DOHH2 (cell line): ENCODE measurements around the gene LIPM.

Experiments used
- H3F3A ChIP-seq: fragments of 200-600 bp; sonication (generic), shearing (Covaris generic); 2 replicates; pipeline ENCODE4 v1.6.0; 2016; ENCODE audit warnings: antibody characterized with exemption, mild to moderate bottlenecking; ENCODE audit not compliant: control insufficient read depth, insufficient read depth
- H3K27ac ChIP-seq: fragments of 200-600 bp; sonication (generic); 2 replicates; pipeline ENCODE4 v1.5.1; 2014; ENCODE audit warnings: low read depth, mild to moderate bottlenecking, low read length, moderate library complexity
- H3K27me3 ChIP-seq: fragments of 200-600 bp; sonication (generic); 2 replicates; pipeline ENCODE4 v1.6.1; 2014; ENCODE audit warnings: mild to moderate bottlenecking, low read length, mixed read lengths; ENCODE audit not compliant: control insufficient read depth
- H3K36me3 ChIP-seq: fragments of 200-600 bp; sonication (generic); 2 replicates; pipeline ENCODE4 v1.6.1; 2014; ENCODE audit warnings: mild to moderate bottlenecking, low read length, moderate library complexity, mixed read lengths; ENCODE audit not compliant: control insufficient read depth
- H3K4me1 ChIP-seq: fragments of 200-600 bp; sonication (generic); 2 replicates; pipeline ENCODE4 v1.6.1; 2014; ENCODE audit warnings: mild to moderate bottlenecking, low read length, mixed read lengths; ENCODE audit not compliant: control insufficient read depth
- H3K4me2 ChIP-seq: fragments of 200-600 bp; sonication (generic); 2 replicates; pipeline ENCODE4 v1.6.0; 2014; ENCODE audit warnings: mild to moderate bottlenecking, low read length, moderate library complexity
- H3K4me3 ChIP-seq: fragments of 200-600 bp; sonication (generic); 2 replicates; pipeline ENCODE4 v1.5.1; 2014; ENCODE audit warnings: mild to moderate bottlenecking, low read length, mixed read lengths
- H3K79me2 ChIP-seq: fragments of 200-600 bp; sonication (generic); 2 replicates; pipeline ENCODE4 v1.6.1; 2014; ENCODE audit warnings: mild to moderate bottlenecking, low read length, mixed read lengths; ENCODE audit not compliant: control insufficient read depth
- H3K9me2 ChIP-seq: fragments of 200-600 bp; sonication (generic); replicated peaks from 2 replicates; pipeline ENCODE4 v1.6.1; 2014; ENCODE audit warnings: mild to moderate bottlenecking, low read length, mixed read lengths; ENCODE audit not compliant: control insufficient read depth
- H3K9me3 ChIP-seq: fragments of 200-600 bp; sonication (generic); 2 replicates; pipeline ENCODE4 v1.6.1; 2014; ENCODE audit warnings: antibody characterized with exemption, low read length, mixed read lengths; ENCODE audit not compliant: control insufficient read depth, insufficient read depth
- H4K20me1 ChIP-seq: fragments of 200-600 bp; sonication (generic); 2 replicates; pipeline ENCODE4 v1.6.0; 2014; ENCODE audit warnings: low read depth, mild to moderate bottlenecking, antibody characterized with exemption, low read length, moderate library complexity; ENCODE audit not compliant: control insufficient read depth, insufficient read depth
- EZH2phosphoT487 ChIP-seq: fragments of 200-600 bp; sonication (generic); IDR thresholded peaks from 2 replicates; pipeline ENCODE4 v1.6.1; 2017; ENCODE audit warnings: borderline replicate concordance, mild to moderate bottlenecking, antibody characterized with exemption, low read length, moderate library complexity, mixed read lengths
- TF ChIP-seq, protein P1 (sequence below): fragments of 200-600 bp; sonication (generic); IDR thresholded peaks from one replicate; pipeline ENCODE4 v1.5.1; 2014; ENCODE audit warnings: antibody characterized with exemption, mild to moderate bottlenecking, low read depth, low read length; ENCODE audit not compliant: poor library complexity, severe bottlenecking

Gene LIPM

DNA sequence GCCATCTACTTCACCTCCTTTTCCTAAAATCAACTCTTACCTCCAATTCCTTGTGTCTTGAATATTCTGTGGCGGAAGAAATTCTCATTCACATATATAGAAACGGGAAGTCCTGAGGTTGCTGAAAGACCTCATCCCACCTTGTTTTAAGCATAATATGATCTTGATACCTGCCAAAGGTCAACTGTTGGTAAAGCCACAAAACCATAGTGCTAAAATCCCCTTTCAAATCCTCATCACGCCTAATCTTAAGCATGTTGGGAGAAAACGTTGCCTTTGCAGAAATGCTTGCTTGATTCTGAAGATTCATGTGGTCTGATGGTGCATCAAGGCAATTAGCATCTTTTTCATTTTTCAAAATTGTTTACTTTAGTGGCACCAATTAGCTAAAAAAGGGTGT is 40.6 kb downstream of the LIPM start:
- no peak overlapping the region for H3K27ac ChIP-seq
- peaks cover 6% of the 10 kb centered on the region; the same call in 1 of the 2 replicates for H3K27me3 ChIP-seq
- no peaks in the 10 kb centered on the region for H3F3A ChIP-seq
- no peak overlapping the region for H3K4me2 ChIP-seq
- no peak for TF ChIP-seq EZH2phosphoT487
- TF ChIP-seq, protein P1, sequence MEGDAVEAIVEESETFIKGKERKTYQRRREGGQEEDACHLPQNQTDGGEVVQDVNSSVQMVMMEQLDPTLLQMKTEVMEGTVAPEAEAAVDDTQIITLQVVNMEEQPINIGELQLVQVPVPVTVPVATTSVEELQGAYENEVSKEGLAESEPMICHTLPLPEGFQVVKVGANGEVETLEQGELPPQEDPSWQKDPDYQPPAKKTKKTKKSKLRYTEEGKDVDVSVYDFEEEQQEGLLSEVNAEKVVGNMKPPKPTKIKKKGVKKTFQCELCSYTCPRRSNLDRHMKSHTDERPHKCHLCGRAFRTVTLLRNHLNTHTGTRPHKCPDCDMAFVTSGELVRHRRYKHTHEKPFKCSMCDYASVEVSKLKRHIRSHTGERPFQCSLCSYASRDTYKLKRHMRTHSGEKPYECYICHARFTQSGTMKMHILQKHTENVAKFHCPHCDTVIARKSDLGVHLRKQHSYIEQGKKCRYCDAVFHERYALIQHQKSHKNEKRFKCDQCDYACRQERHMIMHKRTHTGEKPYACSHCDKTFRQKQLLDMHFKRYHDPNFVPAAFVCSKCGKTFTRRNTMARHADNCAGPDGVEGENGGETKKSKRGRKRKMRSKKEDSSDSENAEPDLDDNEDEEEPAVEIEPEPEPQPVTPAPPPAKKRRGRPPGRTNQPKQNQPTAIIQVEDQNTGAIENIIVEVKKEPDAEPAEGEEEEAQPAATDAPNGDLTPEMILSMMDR: no peak
- no peaks in the 10 kb centered on the region for H3K79me2 ChIP-seq
- H3K9me2 ChIP-seq: no peaks in the 10 kb centered on the region
- H3K4me3 ChIP-seq: no peak overlapping the region
- no peaks in the 10 kb centered on the region for H4K20me1 ChIP-seq
- no peaks in the 10 kb centered on the region for H3K9me3 ChIP-seq
- H3K36me3 ChIP-seq: no peaks in the 10 kb centered on the region
- no peaks in the 10 kb centered on the region for H3K4me1 ChIP-seq

DNA sequence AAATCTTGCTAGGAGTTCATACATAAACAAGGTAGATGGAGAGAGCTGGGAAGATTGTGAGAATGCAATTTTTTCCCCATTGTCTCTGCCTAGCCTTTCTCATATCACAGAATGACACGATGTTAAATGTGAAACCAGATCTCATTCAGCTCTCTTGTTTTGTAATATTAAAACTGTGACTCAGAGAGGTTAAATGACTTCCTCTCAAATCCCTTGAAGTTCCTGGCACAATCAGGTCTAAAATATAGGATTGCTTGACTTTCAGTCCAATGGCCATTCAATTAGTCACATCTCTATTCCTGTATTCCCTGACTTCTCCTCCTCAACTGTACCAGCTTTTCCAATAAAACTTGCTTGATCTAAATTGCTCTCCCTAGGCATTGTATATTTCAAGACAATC is 46.0 kb downstream of the LIPM start:
- no peaks in the 10 kb centered on the region for H3K9me3 ChIP-seq
- no peak overlapping the region for H3K4me3 ChIP-seq
- H3K27me3 ChIP-seq: 0 out of 2 replicates have a peak, but pooled peaks cover 4% of the 10 kb centered on the region
- no peaks in the 10 kb centered on the region for H3K4me1 ChIP-seq
- H3K27ac ChIP-seq: no peak overlapping the region
- H3K36me3 ChIP-seq: no peaks in the 10 kb centered on the region
- H4K20me1 ChIP-seq: no peaks in the 10 kb centered on the region
- H3K9me2 ChIP-seq: no peaks in the 10 kb centered on the region
- H3K79me2 ChIP-seq: no peaks in the 10 kb centered on the region
- no peak for TF ChIP-seq EZH2phosphoT487
- TF ChIP-seq, protein P1: no peak
- H3F3A ChIP-seq: no peaks in the 10 kb centered on the region
- H3K4me2 ChIP-seq: no peak overlapping the region

DNA sequence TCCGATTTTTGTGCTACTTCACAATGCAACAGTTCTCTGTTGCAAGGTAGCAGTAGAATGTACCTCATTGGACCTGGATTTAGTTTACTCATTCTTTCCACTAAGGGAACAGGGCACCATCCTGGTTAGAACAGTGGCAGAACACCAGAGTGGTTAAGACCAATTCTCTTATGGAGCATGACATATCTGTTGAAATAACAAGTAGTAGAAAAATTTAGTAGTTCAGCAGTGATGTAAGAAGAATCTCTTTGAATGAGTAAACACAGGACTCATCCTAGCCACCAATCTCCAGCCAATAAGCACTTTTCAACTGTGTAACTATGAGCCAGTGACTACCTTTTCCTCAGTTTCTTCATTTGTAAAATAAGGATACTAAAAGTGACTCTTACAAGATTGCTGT is 46.7 kb downstream of the LIPM start:
- Histone ChIP-seq H3K9me3 (no peaks in the 10 kb centered on the region), H3F3A (no peaks in the 10 kb centered on the region), H3K9me2 (no peaks in the 10 kb centered on the region), H3K4me2 (no peak overlapping the region), H4K20me1 (no peaks in the 10 kb centered on the region), H3K27ac (no peak overlapping the region), H3K79me2 (no peaks in the 10 kb centered on the region), H3K36me3 (no peaks in the 10 kb centered on the region), H3K4me1 (no peaks in the 10 kb centered on the region), H3K4me3 (no peak overlapping the region), H3K27me3 (0 out of 2 replicates have a peak, but pooled peaks cover under 1% of the 10 kb centered on the region)
- TF ChIP-seq, protein P1: no peak
- TF ChIP-seq EZH2phosphoT487: no peak

DNA sequence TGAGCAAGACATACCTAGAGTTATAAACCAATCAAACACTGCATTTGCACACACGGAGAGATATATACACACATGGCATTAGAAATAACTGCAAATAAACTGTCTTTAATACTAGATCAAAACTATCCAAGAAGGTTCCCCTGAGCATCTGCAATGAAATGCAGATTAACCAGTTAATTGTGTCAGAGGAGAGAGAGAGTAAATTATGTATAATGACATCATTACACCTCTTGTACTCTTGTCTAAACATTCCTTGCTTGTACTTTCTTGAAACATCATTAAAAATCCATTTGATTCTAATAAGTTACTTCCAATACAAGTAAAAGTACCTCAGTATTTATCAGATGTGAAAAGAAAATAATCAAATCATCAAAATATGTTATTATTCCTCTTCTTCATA is 48.2 kb downstream of the LIPM start:
- no peaks in the 10 kb centered on the region for H4K20me1 ChIP-seq
- no peak for TF ChIP-seq EZH2phosphoT487
- TF ChIP-seq, protein P1: no peak
- no peaks in the 10 kb centered on the region for H3K36me3 ChIP-seq
- no peaks in the 10 kb centered on the region for H3K4me1 ChIP-seq
- H3K9me2 ChIP-seq: no peaks in the 10 kb centered on the region
- no peaks in the 10 kb centered on the region for H3F3A ChIP-seq
- H3K4me3 ChIP-seq: no peak overlapping the region
- no peak overlapping the region for H3K4me2 ChIP-seq
- no peak overlapping the region for H3K27ac ChIP-seq
- H3K27me3 ChIP-seq: no peaks in the 10 kb centered on the region
- H3K79me2 ChIP-seq: no peaks in the 10 kb centered on the region
- no peaks in the 10 kb centered on the region for H3K9me3 ChIP-seq
